ENCODE measurements around the gene FGF14.

The FGF14 gene

DNA sequence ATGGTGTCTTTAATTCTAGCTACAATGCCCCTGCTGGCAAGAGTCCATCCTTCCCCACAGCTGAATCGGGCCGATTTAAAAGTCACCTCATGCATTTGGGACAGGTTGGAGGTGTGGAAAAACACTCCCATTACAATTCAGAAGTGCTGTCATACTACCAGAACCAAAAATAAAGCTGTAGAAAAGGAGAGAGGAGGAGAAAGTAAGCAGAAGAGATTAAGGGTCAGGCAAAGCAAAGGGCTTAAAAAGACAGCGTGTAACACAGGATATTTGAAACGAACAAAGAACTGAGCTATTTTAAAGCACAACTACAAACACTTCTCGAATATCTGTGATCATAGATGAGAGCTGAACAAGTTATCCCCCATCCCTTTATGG is 90.4 kb downstream of the FGF14 start:
- DNase-seq (ENCODE audit: low read depth in 2 of 3, low spot score in 1 of 3), result no peak

DNA sequence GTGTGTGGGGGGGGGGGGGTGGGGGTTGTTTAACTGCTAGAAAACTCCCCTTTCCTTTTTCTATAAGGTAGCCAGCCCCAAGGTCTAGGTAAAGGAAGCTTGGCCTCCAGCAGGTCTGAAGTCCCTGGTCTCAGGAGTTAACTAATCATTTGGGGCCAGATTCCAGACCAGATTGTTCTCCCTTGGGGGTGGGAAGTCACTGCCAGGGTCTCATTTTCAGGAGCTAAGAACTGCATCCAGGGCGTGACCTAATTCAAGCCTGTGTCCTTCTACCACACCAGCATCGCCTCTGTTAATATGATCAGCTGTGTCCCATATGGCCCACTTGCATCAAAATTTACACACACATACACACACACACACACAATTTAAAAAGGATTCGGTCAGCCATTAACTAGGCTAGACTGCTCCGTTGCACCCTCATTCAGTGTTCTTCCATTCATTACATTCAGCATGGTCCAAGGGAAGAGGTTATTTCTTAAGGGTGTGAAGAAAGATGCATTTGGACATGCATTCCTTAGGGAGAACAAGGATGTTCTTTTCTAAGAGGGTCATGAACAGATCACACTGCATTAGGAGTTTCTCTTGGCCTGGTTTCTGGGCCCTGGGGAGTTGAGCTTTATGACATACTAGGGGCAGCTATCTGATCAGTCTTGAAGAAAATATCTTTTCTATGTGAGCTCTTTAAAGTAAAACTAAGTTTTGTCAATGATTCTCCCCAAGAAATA is 91.0 kb downstream of the FGF14 start:
- no peak for DNase-seq (ENCODE audit: low read depth in 2 of 3, low spot score in 1 of 3)

DNA sequence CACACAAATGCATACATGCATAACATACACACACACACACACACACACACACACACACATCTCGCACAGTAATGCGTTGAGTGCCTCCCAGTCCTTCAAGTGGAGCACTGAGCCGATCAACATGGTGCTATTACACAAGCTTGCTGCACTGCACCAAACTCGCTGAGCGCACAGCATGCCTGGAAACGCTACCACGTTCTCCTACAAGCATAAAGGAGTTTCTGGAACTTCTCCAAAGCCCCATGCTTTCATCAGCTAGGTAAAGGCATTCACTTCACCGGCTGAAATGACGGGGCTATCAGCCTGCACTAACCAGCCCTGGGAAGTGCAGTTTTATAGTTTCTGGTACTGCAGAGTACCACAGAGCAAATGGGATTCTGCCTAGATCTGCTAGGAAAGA is 92.7 kb downstream of the FGF14 start:
- no peak for DNase-seq (ENCODE audit: low read depth in 2 of 3, low spot score in 1 of 3)

DNA sequence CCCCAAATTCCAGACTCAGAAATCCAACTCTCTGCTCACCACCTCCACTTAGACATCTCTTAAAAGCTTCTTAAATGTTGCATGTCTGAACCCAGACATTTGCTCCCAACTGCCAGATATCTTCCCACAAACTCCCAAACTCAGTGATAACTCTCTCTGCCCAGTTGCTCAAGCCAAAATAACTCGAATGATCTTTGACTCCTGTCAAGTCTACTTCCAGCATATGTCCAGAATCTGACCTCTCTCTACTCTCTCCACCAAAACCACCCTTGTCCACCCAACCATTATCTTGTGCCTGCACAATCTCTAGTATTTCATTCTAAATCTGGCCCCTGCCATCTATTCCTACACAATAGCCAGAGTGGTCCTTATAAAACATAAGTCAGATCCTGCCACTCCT is 99.3 kb downstream of the FGF14 start:
- no peak for DNase-seq (ENCODE audit: low read depth in 2 of 3, low spot score in 1 of 3)

DNA sequence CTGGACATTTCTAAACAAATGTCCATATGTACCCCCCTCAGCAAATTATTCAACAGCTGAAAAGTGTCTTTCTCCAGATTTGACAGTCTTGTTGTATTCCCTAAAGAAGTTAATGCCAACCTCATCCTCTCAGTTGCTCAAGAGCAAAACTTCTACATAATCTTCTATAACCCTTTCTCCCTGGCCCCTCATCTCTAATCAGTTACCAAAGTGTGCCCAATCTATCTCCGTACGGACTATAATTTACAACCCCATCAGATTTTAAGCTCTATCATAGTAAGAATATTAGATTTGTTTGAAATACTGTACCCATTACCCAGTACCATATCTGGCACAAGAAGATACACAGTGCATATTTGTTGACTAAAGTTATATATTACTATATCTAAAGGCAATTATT is 101.5 kb downstream of the FGF14 start:
- no peak for DNase-seq (ENCODE audit: low read depth in 2 of 3, low spot score in 1 of 3)

DNA sequence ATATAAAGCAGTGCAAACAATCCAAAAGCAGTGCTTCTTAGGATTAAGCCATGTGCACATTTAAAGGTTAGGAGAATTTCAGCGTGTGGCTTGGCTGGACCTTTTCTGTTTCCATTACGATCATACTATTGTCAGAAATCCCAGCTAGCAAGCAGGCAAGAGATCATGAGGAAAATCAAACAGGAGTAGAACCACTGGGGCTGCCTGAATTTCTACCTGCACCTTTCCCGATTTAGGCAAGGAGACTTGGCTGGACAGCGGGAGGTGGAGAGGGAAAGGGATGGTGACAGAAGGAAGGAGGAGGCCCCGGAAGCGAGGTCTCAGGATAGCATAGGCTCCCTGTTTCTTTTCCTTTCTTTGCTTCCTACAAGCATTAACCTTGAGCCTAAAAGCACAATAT is 102.5 kb downstream of the FGF14 start:
- DNase-seq (ENCODE audit: low read depth in 2 of 3, low spot score in 1 of 3), result no peak

DNA sequence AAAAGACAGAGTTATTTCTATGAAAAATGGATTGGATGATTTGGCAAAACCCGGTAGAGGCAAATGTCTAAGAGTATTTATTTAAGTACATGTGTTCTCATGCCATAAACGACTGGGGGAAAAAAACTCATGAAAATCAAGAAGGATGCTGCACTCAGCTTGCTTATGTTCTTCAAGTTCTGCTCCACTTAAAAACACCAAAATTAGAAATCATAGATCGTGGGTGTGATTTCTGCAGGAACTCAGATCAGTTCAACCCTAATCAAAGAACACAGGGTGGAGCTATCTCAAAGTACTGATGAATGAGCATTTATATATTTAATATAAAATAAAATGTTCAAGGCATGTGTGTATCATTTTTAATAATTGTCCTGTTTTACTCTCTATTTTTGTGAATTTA is 103.8 kb downstream of the FGF14 start:
- no peak for DNase-seq (ENCODE audit: low read depth in 2 of 3, low spot score in 1 of 3)

DNA sequence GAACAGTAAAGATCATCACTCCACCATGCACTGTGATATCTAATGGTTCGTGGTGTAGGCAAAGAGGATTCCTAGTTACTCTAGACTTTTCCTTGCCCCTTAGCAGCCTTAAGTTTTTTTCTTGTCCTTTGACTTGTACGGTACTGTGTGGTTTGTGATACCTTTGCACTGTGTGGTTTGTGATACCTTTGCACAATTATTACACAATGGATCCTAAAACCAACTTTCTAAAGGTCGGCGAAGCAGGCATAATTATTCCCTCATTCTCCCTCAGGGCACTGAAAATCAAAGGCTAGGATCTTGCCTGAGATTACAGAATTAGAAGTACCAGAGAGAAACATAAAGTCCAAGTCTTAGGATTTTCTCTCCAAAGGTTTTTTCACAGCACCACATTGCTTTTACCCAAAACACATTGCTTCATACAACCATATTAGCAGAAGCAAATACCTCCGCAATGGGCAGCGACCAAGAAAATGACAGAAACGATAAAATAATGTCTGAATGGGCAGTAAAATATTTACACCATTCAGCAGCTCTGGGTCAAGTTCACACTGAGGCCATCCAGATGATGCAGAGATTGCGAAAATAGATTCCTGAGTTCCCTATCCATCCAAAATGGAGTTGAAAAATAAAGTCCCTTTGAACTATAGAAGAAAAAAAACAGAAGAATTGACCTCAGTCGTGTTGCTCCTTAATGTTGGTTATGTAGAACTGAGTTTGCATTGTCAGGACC is 106.4 kb downstream of the FGF14 start:
- DNase-seq (ENCODE audit: low read depth in 2 of 3, low spot score in 1 of 3), result no peak

DNA sequence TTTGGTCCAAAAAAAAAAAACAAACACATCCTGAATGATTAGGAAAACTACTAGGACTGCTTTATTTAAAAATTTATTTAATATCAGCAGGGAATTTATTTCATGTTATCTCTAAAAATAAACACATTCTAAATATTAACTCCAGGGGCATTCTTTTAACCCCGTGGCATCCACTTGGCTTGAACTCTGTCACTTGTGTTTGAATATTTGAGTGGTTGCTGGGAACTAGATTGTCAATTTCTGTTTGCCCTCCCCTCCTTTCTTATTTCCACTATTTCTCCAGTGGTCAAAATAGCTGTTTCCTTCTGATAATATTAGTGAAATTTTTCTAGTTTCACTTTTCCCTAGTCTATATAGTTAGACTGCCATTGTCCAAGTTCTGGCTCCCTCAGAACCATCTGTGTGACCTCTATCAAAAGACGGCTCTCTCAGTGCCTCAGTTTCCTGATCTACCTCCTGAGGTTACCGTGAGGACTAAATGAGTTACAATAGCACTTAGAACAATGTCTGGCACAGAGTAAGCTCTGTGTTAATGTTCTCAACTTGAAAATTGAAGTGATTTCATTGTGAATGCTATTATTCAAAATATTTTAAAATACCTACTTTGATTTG is 107.3 kb downstream of the FGF14 start:
- DNase-seq (ENCODE audit: low read depth in 2 of 3, low spot score in 1 of 3), result no peak

DNA sequence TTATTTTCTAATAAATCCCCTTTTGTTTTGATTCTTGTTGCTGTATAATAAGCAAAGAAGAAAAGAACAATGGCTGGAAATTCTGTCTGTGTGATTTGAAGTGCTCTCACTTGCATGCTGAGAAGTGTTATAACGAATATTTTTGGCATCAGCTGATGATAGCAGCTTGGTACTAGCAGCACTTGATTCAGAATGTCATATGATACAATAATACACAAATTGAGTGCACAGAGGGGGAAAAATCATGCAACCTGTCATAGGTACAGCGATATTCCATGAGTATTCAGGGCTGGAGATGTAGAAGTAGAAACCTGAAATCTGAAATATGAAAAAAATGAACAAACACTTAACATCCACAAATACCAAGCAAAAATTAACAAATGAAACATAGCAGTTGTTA is 108.1 kb downstream of the FGF14 start:
- no peak for DNase-seq (ENCODE audit: low read depth in 2 of 3, low spot score in 1 of 3)

DNA sequence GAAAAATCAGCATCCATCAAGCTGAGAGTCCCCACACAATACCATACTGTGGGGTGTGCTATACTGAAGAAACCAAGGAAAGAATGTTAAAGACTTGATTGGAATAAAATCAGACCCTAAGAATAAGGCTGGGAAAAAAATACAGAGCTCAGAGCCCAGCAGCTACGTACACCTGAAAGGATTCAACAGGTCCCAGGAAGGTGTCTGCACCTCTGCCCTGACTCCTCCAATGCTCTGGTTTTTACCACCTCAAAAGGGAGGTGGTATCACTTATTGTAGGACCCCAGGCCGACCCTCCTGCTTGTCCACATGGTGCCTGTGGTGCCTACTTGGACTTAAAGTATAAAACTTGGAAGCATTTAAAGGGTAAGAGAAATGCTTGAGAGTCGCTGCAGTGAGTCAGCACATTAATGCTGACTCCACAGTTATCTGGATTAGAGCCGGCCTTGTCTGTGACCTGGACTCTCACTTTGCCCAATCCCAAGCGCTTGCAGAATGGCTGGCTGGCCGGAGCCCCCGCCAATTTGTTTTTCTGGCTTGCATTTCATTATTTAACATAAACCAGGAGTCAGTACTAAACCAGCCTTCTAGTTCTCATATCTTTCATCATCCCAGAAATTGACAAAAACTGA is 110.1 kb downstream of the FGF14 start:
- no peak for DNase-seq (ENCODE audit: low read depth in 2 of 3, low spot score in 1 of 3)

DNA sequence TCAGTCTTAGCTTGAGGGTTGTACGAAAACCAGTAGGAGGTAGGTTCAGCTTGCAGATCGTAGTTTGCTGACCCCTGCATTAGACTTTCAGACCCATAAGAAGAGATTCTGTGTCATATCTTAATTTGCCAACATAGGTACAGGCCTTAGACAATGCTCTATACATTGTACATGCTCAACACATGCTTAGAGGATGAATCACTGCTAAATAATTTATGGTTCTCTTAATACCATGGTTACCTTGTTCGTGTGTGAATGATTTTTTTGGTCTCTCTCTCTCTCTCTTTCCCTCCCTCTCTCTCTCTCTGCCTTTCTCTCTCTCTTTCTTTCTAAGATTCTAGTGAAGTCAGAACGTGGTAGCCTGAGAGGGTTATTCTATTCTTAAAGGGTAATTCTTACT is 112.2 kb downstream of the FGF14 start:
- no peak for DNase-seq (ENCODE audit: low read depth in 2 of 3, low spot score in 1 of 3)

DNA sequence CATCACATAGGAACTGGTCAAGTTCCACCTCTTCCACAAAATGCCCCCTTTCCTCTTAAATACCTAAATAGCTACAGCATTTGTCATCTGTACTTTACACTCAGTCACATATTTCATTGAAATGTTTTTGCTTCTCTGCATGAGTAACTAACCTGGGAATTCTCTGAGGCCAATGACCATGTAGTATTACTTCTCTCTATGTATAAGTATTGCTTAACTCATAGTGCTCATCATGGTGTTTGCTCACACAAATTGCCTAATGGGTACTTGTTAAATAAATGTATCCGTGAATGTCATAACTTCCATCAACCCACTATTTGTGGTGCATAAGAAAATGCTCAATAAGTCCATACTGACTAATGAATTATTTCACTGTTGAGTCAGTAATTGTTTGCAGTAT is 115.5 kb downstream of the FGF14 start:
- DNase-seq (ENCODE audit: low read depth in 2 of 3, low spot score in 1 of 3), result no peak

DNA sequence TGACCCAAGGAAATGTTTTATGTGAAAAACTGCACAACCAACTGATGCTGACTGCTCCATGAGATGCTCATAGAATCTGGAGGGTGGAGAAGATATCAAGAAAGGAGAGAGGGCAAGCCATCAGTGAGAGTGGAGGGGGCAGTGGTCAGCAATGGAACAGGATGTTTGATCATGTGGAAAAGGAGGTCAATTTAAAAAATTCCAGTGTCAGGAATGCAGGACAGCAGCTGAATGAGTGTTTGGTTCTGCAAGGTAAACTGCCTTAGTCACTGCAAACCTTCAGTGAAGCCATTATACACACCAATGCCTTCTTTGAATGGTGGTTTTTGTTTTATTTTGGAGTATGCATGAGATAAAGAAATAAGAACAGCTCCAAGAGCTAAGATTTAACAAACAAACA is 121.5 kb downstream of the FGF14 start:
- DNase-seq (ENCODE audit: low read depth in 2 of 3, low spot score in 1 of 3), result no peak

DNA sequence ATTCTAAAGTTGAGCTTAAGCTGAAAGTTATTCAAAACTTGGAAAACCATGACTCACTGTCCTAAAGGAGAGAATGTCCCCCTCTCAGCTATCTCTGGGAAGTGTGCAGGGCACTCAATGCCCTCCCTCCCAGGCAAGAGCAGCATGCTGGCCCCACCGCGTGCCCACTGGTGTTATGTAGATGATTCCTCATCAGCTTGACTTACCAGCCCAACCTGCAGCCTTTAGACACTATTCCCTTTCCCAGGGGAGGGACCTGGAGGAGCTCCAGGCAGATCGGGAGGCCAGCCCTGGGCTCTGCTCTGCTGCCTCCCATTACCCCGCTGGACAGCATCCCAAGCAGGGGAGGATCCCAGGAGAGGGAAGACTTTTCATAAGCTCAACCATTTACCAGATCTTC is 124.6 kb downstream of the FGF14 start:
- DNase-seq (ENCODE audit: low read depth in 2 of 3, low spot score in 1 of 3), result no peak

DNA sequence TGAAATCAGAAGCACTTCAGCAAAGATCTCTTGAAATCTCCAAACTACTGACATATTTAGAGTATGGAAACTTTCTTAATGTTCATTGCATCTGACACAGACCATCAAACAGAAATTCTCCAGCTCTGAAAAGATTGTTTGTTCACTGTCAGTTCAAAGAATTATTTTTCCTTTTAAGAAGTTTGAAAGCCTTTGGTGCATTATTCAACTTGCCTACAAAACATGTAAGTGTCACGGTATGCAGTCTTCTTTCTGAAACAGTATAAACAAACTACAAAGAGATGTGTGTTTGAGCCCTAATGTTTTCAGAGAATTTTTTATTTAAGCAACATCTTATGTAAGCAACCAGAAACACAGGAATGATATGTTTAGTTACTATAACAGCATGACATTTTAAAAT is 125.4 kb downstream of the FGF14 start:
- no peak for DNase-seq (ENCODE audit: low read depth in 2 of 3, low spot score in 1 of 3)

DNA sequence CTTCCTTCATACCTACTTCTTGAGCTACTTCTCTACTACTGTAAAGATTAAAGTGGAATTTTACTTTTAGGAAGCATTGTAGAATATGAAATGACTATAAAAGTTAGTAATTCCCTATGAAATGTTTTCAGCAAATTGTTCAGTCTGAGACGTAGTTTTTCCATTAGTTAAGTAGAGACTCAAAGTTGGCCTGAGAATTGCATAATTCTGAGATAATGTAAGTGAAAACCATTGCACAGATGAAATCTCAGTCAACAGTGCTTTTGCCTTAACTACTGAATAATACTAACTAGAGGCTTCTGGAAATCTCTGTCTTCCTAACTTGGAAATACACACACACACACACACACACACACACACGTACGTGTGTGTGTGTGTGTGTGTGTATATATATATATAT is 125.9 kb downstream of the FGF14 start:
- DNase-seq (ENCODE audit: low read depth in 2 of 3, low spot score in 1 of 3), result no peak

DNA sequence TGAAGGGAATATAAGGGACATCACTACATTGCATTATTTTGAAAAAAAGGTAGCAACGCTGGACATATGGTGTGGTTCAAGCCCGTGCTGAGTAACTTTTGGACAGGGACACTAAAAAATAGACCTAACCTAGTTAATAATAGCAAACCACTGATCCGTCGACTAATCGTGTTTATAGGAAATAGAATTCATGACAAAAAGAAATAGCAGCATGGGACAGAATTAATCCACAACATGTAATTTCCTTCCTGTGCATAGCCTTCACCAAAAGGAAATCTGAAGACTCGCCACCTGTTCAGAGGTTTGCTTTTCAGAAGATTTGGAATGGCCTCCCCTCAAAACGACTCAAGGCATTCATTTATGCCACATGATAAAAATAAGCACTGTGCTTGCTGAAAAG is 128.7 kb downstream of the FGF14 start:
- DNase-seq (ENCODE audit: low read depth in 2 of 3, low spot score in 1 of 3), result no peak

DNA sequence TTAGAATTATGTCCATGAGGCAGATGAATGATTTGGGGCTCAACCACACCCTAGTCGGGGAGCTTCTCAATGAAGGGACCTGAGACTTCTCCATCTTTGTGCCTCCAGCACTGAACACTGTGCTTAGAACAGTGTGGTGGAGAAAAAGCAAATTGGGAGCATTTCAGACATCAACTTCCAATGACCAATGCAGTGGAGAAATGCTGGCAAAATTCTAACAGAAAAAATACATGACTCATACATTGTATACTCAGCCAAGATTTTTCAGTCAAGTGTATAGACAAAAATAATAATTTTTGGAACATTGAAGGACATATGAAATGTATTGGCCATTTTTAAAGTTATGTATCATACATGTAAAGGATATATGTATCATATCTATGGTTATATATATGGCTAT is 134.7 kb downstream of the FGF14 start:
- DNase-seq (ENCODE audit: low read depth in 2 of 3, low spot score in 1 of 3), result no peak

DNA sequence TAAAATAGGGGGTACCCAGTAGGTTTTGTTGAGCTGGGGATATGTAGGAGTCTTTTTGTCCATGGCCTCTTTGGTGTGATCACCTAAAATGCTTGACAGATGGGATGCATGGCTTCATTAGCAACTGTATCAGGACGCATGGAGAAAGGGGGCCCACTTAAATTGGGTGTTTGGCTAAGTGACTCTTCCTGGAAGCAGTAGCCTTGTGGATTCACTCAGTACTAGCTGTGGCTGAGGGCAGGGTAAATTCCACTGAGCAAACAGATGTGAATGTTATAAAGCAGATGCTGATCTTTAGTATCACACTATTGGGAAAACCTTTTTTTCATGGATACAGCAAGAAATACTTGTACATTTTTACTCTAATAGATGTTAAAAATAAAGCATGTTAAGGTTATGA is 140.0 kb downstream of the FGF14 start:
- DNase-seq (ENCODE audit: low read depth in 2 of 3, low spot score in 1 of 3), result no peak

DNA sequence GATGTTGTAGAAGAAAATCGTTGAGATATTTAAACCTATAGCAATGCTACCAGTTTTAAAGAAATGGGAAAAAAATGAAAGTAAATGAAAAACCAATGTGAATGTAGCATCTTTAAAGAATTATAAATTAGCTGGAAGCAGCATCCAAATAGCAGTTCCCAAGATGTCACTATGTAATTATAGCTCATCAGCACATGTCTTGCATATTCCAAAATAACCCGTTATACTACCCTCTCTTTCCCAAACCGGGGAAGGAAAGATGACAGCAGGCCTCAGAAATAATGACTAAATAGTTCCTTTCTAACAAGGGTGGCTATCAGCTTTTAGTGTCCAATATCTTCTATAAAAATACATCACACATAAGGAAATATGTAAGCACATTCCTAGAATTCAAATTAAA is 140.5 kb downstream of the FGF14 start:
- no peak for DNase-seq (ENCODE audit: low read depth in 2 of 3, low spot score in 1 of 3)

DNA sequence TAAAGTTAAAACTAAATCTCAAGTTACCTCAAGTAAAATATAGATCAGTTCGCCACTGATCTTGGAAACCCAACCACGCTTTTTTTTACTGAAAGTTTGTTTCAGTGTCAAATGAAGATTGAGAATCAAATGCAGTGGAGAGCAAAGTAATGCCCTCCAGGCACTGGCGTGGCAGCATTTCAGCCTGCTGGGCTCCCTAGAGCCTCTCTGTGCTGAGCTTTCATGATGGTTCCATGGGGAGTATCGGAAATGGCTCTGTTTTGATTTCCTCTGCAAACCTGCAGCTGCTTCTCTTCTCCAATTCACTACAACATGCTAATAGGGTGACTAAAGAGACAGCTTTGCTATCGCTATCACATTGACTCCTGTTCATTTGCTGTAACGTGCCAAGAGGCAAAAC is 141.6 kb downstream of the FGF14 start:
- DNase-seq (ENCODE audit: low read depth in 2 of 3, low spot score in 1 of 3), result no peak
